Activated B cell treated with CpG ODN at 0.5 μM for 24 hours (primary cell): Measurements from ENCODE around the gene CD68. TPM values are rescaled to one million over a fixed set of nuclear protein-coding genes. Genes with fewer than 3 reads are reported as not detected.

Source experiments
- ATAC-seq: fragments of 200-7000 bp; cut with Tn5 transposase; one replicate; pipeline ENCODE4 v1.10.0; 2021; ENCODE audit warnings: low read depth, mild to moderate bottlenecking, moderate library complexity
- CTCF ChIA-PET: fragments of 350-600 bp; sonication (Branson Sonifier 250); formaldehyde crosslinking; loops from one replicate; lab custom pipeline; 2021; ENCODE audit warnings: antibody characterized with exemption; lab: Charles Lee
- POLR2A ChIA-PET: fragments of 350-600 bp; sonication (Branson Sonifier 250); formaldehyde crosslinking; loops from one replicate; lab custom pipeline; 2021; ENCODE audit warnings: antibody characterized with exemption; lab: Charles Lee
- DNase-seq: peaks from one replicate; pipeline ENCODE4 v3.0.0; 2022
- H3K27ac Mint-ChIP-seq: one replicate; pipeline ENCODE4 v1.8.0; 2020; ENCODE audit warnings: mixed read lengths
- H3K27me3 Mint-ChIP-seq: one replicate; pipeline ENCODE4 v1.8.0; 2021; ENCODE audit warnings: mixed read lengths
- H3K36me3 Mint-ChIP-seq: one replicate; pipeline ENCODE4 v1.8.0; 2021; ENCODE audit warnings: low read depth, mixed read lengths
- H3K4me1 Mint-ChIP-seq: one replicate; pipeline ENCODE4 v1.8.0; 2021; ENCODE audit warnings: mixed read lengths
- H3K4me3 Mint-ChIP-seq: one replicate; pipeline ENCODE4 v1.8.0; 2020; ENCODE audit warnings: mild to moderate bottlenecking, mixed read lengths
- H3K9me3 Mint-ChIP-seq: one replicate; pipeline ENCODE4 v1.8.0; 2020; ENCODE audit warnings: mixed read lengths
- CTCF ChIP-seq: fragments of 200-600 bp; IDR thresholded peaks from one replicate; pipeline ENCODE4 v1.8.0; 2022; ENCODE audit warnings: antibody characterized with exemption, mild to moderate bottlenecking
- intact Hi-C: fragments of 100-400 bp; cut with micrococcal nuclease; formaldehyde crosslinking; loops from one replicate; pipeline ENCODE4 v1.15.1; 2024
- total RNA-seq: library from RNA; stranded (reverse); gene quantifications from 2 replicates; pipeline ENCODE4 v1.2.3, GENCODE V29; 2022

The CD68 gene
- total RNA-seq, 1 donor from 2014 or later, result 7.2 TPM

- H3K9me3 Mint-ChIP-seq, result no peaks in the 10 kb centered on the region
- CTCF ChIA-PET, result interaction anchor here (1.6 to 2.6 kb wide), 2 partner anchors 38 to 61 kb away, joined by 5 to 16 read pairs; partner anchors contain the start of genes TP53 and WRAP53
- peak overlapping the region; percentile 80 for H3K27ac Mint-ChIP-seq
- no peak for ATAC-seq
- peaks cover 7% of the 10 kb centered on the region for H3K36me3 Mint-ChIP-seq
- DNase-seq, result no peak
- POLR2A ChIA-PET, result interaction anchor here (0.5 to 4.1 kb wide), 8 partner anchors 12 to 668 kb away, joined by 4 to 87 read pairs (median 6); partner anchors contain the start of genes ATP1B2, FXR2, MPDU1 and SLC25A35
- H3K4me3 Mint-ChIP-seq, result peak overlapping the region; percentile 93
- peaks cover 11% of the 10 kb centered on the region for H3K4me1 Mint-ChIP-seq
- intact Hi-C loops, result loop anchor here (1.0 to 2.0 kb wide), 3 partner anchors 12 to 306 kb away; partner anchors contain the start of genes CNTROB and TP53
- no peaks in the 10 kb centered on the region for H3K27me3 Mint-ChIP-seq
- no peak for TF ChIP-seq CTCF
Observed at GRCh38 chr17:7626956-7627249, 47.5 kb downstream of the CD68 start.

GRCh38 chr17:7627250-7628121, 48.0 kb downstream of the CD68 start, which contains the start of gene SAT2:
Gene SAT2 (minus strand): TSS chr17:7627821. CDS start chr17:7627635, 186 bp downstream.
- ATAC-seq, result peak; percentile 99
- H3K4me1 Mint-ChIP-seq, result peaks cover 11% of the 10 kb centered on the region
- ChIA-PET CTCF (interaction anchor here (1.6 to 2.6 kb wide), 2 partner anchors 38 to 60 kb away, joined by 5 to 16 read pairs; partner anchors contain the start of genes TP53 and WRAP53), POLR2A (interaction anchor here (0.5 to 4.1 kb wide), 17 partner anchors 13 to 668 kb away, joined by 3 to 87 read pairs (median 5); partner anchors contain the start of genes ATP1B2, CD68, FXR2 and MPDU1)
- intact Hi-C loops, result loop anchor here (1.0 to 2.0 kb wide), 3 partner anchors 12 to 305 kb away; partner anchors contain the start of genes CNTROB and TP53
- no peaks in the 10 kb centered on the region for H3K27me3 Mint-ChIP-seq
- H3K27ac Mint-ChIP-seq, result peak within 1 kb of the TSS; percentile 80
- peak; percentile 68 for DNase-seq
- H3K9me3 Mint-ChIP-seq, result no peaks in the 10 kb centered on the region
- no peak for TF ChIP-seq CTCF
- peaks cover 7% of the 10 kb centered on the region for H3K36me3 Mint-ChIP-seq
- H3K4me3 Mint-ChIP-seq, result peak within 1 kb of the TSS; percentile 93

- Mint-ChIP-seq H3K4me3 (no peak within 1 kb of the TSS), H3K27ac (peak within 1 kb of the TSS; percentile 15), H3K27me3 (no peaks in the 10 kb centered on the region), H3K4me1 (peaks cover 11% of the 10 kb centered on the region), H3K36me3 (peaks cover 7% of the 10 kb centered on the region), H3K9me3 (no peaks in the 10 kb centered on the region)
- no peak for TF ChIP-seq CTCF
- DNase-seq (no peak), ATAC-seq (no peak)
- ChIA-PET POLR2A (interaction anchor here (1.1 to 1.4 kb wide), 2 partner anchors 20 to 56 kb away, joined by 3 to 4 read pairs; no protein-coding TSS in a partner anchor), CTCF (no interaction called here)
- intact Hi-C loops, result no loop called here
Observed at GRCh38 chr17:7629939-7630571, 50.6 kb downstream of the CD68 start, which contains the start of gene SHBG. Gene SHBG (plus strand): TSS chr17:7630135. CDS start chr17:7630173, 38 bp downstream.

Other genes with a start within 250 kb of the CD68 start
- 298 and 328 TPM in 2 replicates for gene ACAP1, start 243.1 kb upstream of the CD68 start, total RNA-seq
- 7.2 and 7.8 TPM in 2 replicates for gene KCTD11, start 227.5 kb upstream of the CD68 start, total RNA-seq
- not detected in 2 replicates for gene TMEM95, start 224.5 kb upstream of the CD68 start, total RNA-seq
- gene TNK1, start 198.5 kb upstream of the CD68 start, total RNA-seq, result 3.5 and 5.8 TPM in 2 replicates
- 31.7 and 35.2 TPM in 2 replicates for gene PLSCR3, start 185.1 kb upstream of the CD68 start, total RNA-seq
- 98.2 and 117 TPM in 2 replicates for gene TMEM256, start 175.5 kb upstream of the CD68 start, total RNA-seq
- gene NLGN2, start 171.8 kb upstream of the CD68 start, total RNA-seq, result 0.66 and 1.1 TPM in 2 replicates
- gene SPEM1, start 159.3 kb upstream of the CD68 start, total RNA-seq, result not detected in 2 replicates
- not detected in 2 replicates for gene SPEM2, start 154.0 kb upstream of the CD68 start, total RNA-seq
- gene SPEM3, start 150.8 kb upstream of the CD68 start, total RNA-seq, result not detected in 2 replicates
- 13.4 and 14.8 TPM in 2 replicates for gene TMEM102, start 144.2 kb upstream of the CD68 start, total RNA-seq
- 1.3 and 2.8 TPM in 2 replicates for gene FGF11, start 140.1 kb upstream of the CD68 start, total RNA-seq
- gene CHRNB1, start 134.6 kb upstream of the CD68 start, total RNA-seq, result 5.9 and 6.0 TPM in 2 replicates
- 28.8 and 30.5 TPM in 2 replicates for gene ZBTB4, start 100.0 kb upstream of the CD68 start, total RNA-seq
- not detected in 2 replicates for gene SLC35G6, start 98.2 kb upstream of the CD68 start, total RNA-seq
- 148 and 162 TPM in 2 replicates for gene POLR2A, start 95.3 kb upstream of the CD68 start, total RNA-seq
- 25.2 and 30.7 TPM in 2 replicates for gene TNFSF12, start 30.6 kb upstream of the CD68 start, total RNA-seq
- 14.4 and 15.3 TPM in 2 replicates for gene TNFSF13, start 20.9 kb upstream of the CD68 start, total RNA-seq
- 49.6 and 55.8 TPM in 2 replicates for gene SENP3, start 17.7 kb upstream of the CD68 start, total RNA-seq
- 50.7 and 58.9 TPM in 2 replicates for gene MPDU1, start 4.2 kb downstream of the CD68 start, total RNA-seq
- gene SOX15, start 10.5 kb downstream of the CD68 start, total RNA-seq, result 0.24 and 0.64 TPM in 2 replicates
- gene FXR2, start 35.3 kb downstream of the CD68 start, total RNA-seq, result 27.5 and 32.4 TPM in 2 replicates
- gene SAT2, start 48.2 kb downstream of the CD68 start, total RNA-seq, result 44.5 and 45.0 TPM in 2 replicates
- gene SHBG, start 50.5 kb downstream of the CD68 start, total RNA-seq, result not detected in 2 replicates
- not detected in 2 replicates for gene ATP1B2, start 71.3 kb downstream of the CD68 start, total RNA-seq
- 217 and 220 TPM in 2 replicates for gene TP53, start 107.9 kb downstream of the CD68 start, total RNA-seq
- 17.1 and 17.6 TPM in 2 replicates for gene WRAP53, start 108.8 kb downstream of the CD68 start, total RNA-seq
- not detected in 2 replicates for gene EFNB3, start 125.6 kb downstream of the CD68 start, total RNA-seq
- gene DNAH2, start 138.1 kb downstream of the CD68 start, total RNA-seq, result not detected in 2 replicates